Medulla oblongata (tissue), 1 donor: ENCODE data around the gene TRIO.
"Not testable (repeated sequence)": the region's sequence is repeated elsewhere in the genome, so short reads cannot be mapped to it uniquely, and the experiment has no call there.

Experiments
- DNase-seq: peaks from one replicate; pipeline ENCODE4 v3.0.0-alpha.2; 2015; ENCODE audit errors: extremely low spot score

The TRIO gene

GRCh38 chr5:14386884-14387624 is 243.9 kb downstream of the TRIO start:
- DNase-seq, result peak; percentile 60

- no peak for DNase-seq
These were observed 245.6 kb downstream of the TRIO start for GRCh38 chr5:14388741-14389140.

- not testable (repeated sequence) for DNase-seq
These were observed 249.4 kb downstream of the TRIO start for GRCh38 chr5:14392552-14392951.

GRCh38 chr5:14394365-14394764 is 251.2 kb downstream of the TRIO start:
- no peak for DNase-seq

GRCh38 chr5:14395411-14395810 is 252.3 kb downstream of the TRIO start:
- no peak for DNase-seq

- no peak for DNase-seq
These were observed 252.9 kb downstream of the TRIO start for GRCh38 chr5:14396066-14396465.

- no peak for DNase-seq
These were observed 253.6 kb downstream of the TRIO start for GRCh38 chr5:14396737-14397136.

- peak; percentile 40 for DNase-seq
These were observed 254.6 kb downstream of the TRIO start for GRCh38 chr5:14397717-14398116.

GRCh38 chr5:14399054-14399692 is 256.0 kb downstream of the TRIO start:
- DNase-seq, result peak; percentile 82

- no peak for DNase-seq
These were observed 256.9 kb downstream of the TRIO start for GRCh38 chr5:14400085-14400484.

- DNase-seq, result no peak
These were observed 257.5 kb downstream of the TRIO start for GRCh38 chr5:14400611-14401010.

- DNase-seq, result no peak
These were observed 258.5 kb downstream of the TRIO start for GRCh38 chr5:14401639-14402038.

GRCh38 chr5:14402424-14402823 is 259.3 kb downstream of the TRIO start:
- DNase-seq, result no peak

GRCh38 chr5:14404780-14405179 is 261.6 kb downstream of the TRIO start:
- no peak for DNase-seq

GRCh38 chr5:14405267-14405666 is 262.1 kb downstream of the TRIO start:
- DNase-seq, result no peak

GRCh38 chr5:14405706-14406553 is 262.8 kb downstream of the TRIO start:
- no peak for DNase-seq

- DNase-seq, result no peak
These were observed 263.4 kb downstream of the TRIO start for GRCh38 chr5:14406554-14406849.

GRCh38 chr5:14407051-14407450 is 263.9 kb downstream of the TRIO start:
- no peak for DNase-seq

- peak; percentile 24 for DNase-seq
These were observed 264.6 kb downstream of the TRIO start for GRCh38 chr5:14407746-14408175.

GRCh38 chr5:14408969-14409586 is 265.9 kb downstream of the TRIO start:
- DNase-seq, result no peak

GRCh38 chr5:14410068-14410393 is 266.9 kb downstream of the TRIO start:
- DNase-seq, result no peak
